Measurements from ENCODE around the gene PTPRN2. TPM values are rescaled to one million over a fixed set of nuclear protein-coding genes. Genes with fewer than 3 reads are reported as not detected.

The PTPRN2 gene
- total and polyA plus RNA-seq, 2 donors (not counting 1 experiment from before 2014, with no cell fraction given), result 0.54 to 1.2 TPM

- no peak for TF ChIP-seq CTCF (conservative IDR thresholded peaks at IDR 0.05 in 1 of 2, IDR thresholded peaks at IDR 0.05 in 1 of 2; ENCODE audit: low read depth in 1 of 2, low read length in 2 of 2)
- no peak for TF ChIP-seq EZH2 (IDR thresholded peaks at IDR 0.05; ENCODE audit: low read length, missing control alignments)
- Histone ChIP-seq H3K4me1 (ENCODE audit: control insufficient read depth, extremely low read depth, insufficient read depth, low read length) (no peaks in the 10 kb centered on the region), H3K27me3 (ENCODE audit: control insufficient read depth, insufficient read depth, low read length) (no peaks in the 10 kb centered on the region), H3K4me2 (ENCODE audit: extremely low read depth, insufficient read depth, low read length) (no peak overlapping the region), H4K20me1 (ENCODE audit: control insufficient read depth, extremely low read depth, insufficient read depth, low read length) (no peaks in the 10 kb centered on the region), H3K4me3 (replicated peaks in 1 of 4; ENCODE audit: control extremely low read depth in 1 of 4, insufficient read depth in 1 of 4, low read depth in 3 of 4, low read length in 4 of 4) (no peak overlapping the region), H3K9me3 (ENCODE audit: control insufficient read depth, insufficient read depth, low read depth, low read length) (no peaks in the 10 kb centered on the region), H3K27ac (ENCODE audit: insufficient read depth, low read length) (no peak overlapping the region), H2AFZ (ENCODE audit: low read length) (no peak overlapping the region), H3K36me3 (ENCODE audit: control insufficient read depth, insufficient read depth, low read length) (no peaks in the 10 kb centered on the region), H3K9ac (ENCODE audit: insufficient read depth, low read length) (no peak overlapping the region), H3K79me2 (ENCODE audit: control insufficient read depth, insufficient read depth, low read length) (no peaks in the 10 kb centered on the region)
- DNase-seq (ENCODE audit: low read depth in 2 of 2), result no peak
These were observed 703.1 kb downstream of the PTPRN2 start for GRCh38 chr7:157884461-157885062.

GRCh38 chr7:157881048-157881771 is 706.4 kb downstream of the PTPRN2 start:
- DNase-seq (ENCODE audit: low read depth in 2 of 2), result no peak
- H3K4me2 ChIP-seq (ENCODE audit: extremely low read depth, insufficient read depth, low read length), result no peak overlapping the region
- no peak overlapping the region for H3K9ac ChIP-seq (ENCODE audit: insufficient read depth, low read length)
- TF ChIP-seq CTCF (conservative IDR thresholded peaks at IDR 0.05 in 1 of 2, IDR thresholded peaks at IDR 0.05 in 1 of 2; ENCODE audit: low read depth in 1 of 2, low read length in 2 of 2), result no peak
- TF ChIP-seq EZH2 (IDR thresholded peaks at IDR 0.05; ENCODE audit: low read length, missing control alignments), result no peak
- H3K27ac ChIP-seq (ENCODE audit: insufficient read depth, low read length), result no peak overlapping the region
- no peaks in the 10 kb centered on the region for H3K79me2 ChIP-seq (ENCODE audit: control insufficient read depth, insufficient read depth, low read length)
- H3K4me3 ChIP-seq (replicated peaks in 1 of 4; ENCODE audit: control extremely low read depth in 1 of 4, insufficient read depth in 1 of 4, low read depth in 3 of 4, low read length in 4 of 4), result no peak overlapping the region
- H4K20me1 ChIP-seq (ENCODE audit: control insufficient read depth, extremely low read depth, insufficient read depth, low read length), result no peaks in the 10 kb centered on the region
- no peaks in the 10 kb centered on the region for H3K27me3 ChIP-seq (ENCODE audit: control insufficient read depth, insufficient read depth, low read length)
- H2AFZ ChIP-seq (ENCODE audit: low read length), result no peak overlapping the region
- no peaks in the 10 kb centered on the region for H3K9me3 ChIP-seq (ENCODE audit: control insufficient read depth, insufficient read depth, low read depth, low read length)
- H3K4me1 ChIP-seq (ENCODE audit: control insufficient read depth, extremely low read depth, insufficient read depth, low read length), result no peaks in the 10 kb centered on the region
- no peaks in the 10 kb centered on the region for H3K36me3 ChIP-seq (ENCODE audit: control insufficient read depth, insufficient read depth, low read length)

- no peak for DNase-seq (ENCODE audit: low read depth in 2 of 2)
- no peaks in the 10 kb centered on the region for H4K20me1 ChIP-seq (ENCODE audit: control insufficient read depth, extremely low read depth, insufficient read depth, low read length)
- H3K36me3 ChIP-seq (ENCODE audit: control insufficient read depth, insufficient read depth, low read length), result no peaks in the 10 kb centered on the region
- H3K9me3 ChIP-seq (ENCODE audit: control insufficient read depth, insufficient read depth, low read depth, low read length), result peaks cover 2% of the 10 kb centered on the region
- no peak overlapping the region for H3K9ac ChIP-seq (ENCODE audit: insufficient read depth, low read length)
- H3K27ac ChIP-seq (ENCODE audit: insufficient read depth, low read length), result no peak overlapping the region
- TF ChIP-seq EZH2 (IDR thresholded peaks at IDR 0.05; ENCODE audit: low read length, missing control alignments), result no peak
- H3K27me3 ChIP-seq (ENCODE audit: control insufficient read depth, insufficient read depth, low read length), result no peaks in the 10 kb centered on the region
- no peak overlapping the region for H3K4me3 ChIP-seq (replicated peaks in 1 of 4; ENCODE audit: control extremely low read depth in 1 of 4, insufficient read depth in 1 of 4, low read depth in 3 of 4, low read length in 4 of 4)
- no peak overlapping the region for H3K4me2 ChIP-seq (ENCODE audit: extremely low read depth, insufficient read depth, low read length)
- no peak overlapping the region for H2AFZ ChIP-seq (ENCODE audit: low read length)
- H3K4me1 ChIP-seq (ENCODE audit: control insufficient read depth, extremely low read depth, insufficient read depth, low read length), result no peaks in the 10 kb centered on the region
- H3K79me2 ChIP-seq (ENCODE audit: control insufficient read depth, insufficient read depth, low read length), result no peaks in the 10 kb centered on the region
These were observed 708.2 kb downstream of the PTPRN2 start for GRCh38 chr7:157879391-157879790.

Data from fibroblast of lung (primary cell).